Measurements from ENCODE around the gene ALG14.

- TF ChIP-seq CTCF (IDR thresholded peaks at IDR 0.05) (no peak), POLR2A (IDR thresholded peaks at IDR 0.05) (no peak)
Measured at GRCh38 chr1:94940738-94941137, 132.0 kb downstream of the ALG14 start.

Measured in lower leg skin (tissue), 3 donors.